ENCODE measurements around the gene ATP13A4. TPM values are rescaled to one million over a fixed set of nuclear protein-coding genes. Genes with fewer than 3 reads are reported as not detected.

The ATP13A4 gene
- total RNA-seq, 6 experiments from 2014 or later: 0.06 to 1.3 (median 0.61) TPM

GRCh38 chr3:193507566-193507965 lies 47.1 kb downstream of the ATP13A4 start:
- H3K9me3 ChIP-seq: no peaks in the 10 kb centered on the region
- intact Hi-C loops (cut with DNase I): no loop called here
- H3K27me3 ChIP-seq: no peaks in the 10 kb centered on the region
- no peaks in the 10 kb centered on the region for H3K4me1 ChIP-seq
- H3K27ac ChIP-seq: no peak overlapping the region
- ATAC-seq (no peak), DNase-seq (no peak)
- WGBS (ENCODE audit: insufficient coverage, low coverage, low lambda C conversion rate, missing lambda C conversion rate): 61% methylated on average over 3 of the region's 3 CpGs
- H3K36me3 ChIP-seq: no peaks in the 10 kb centered on the region
- TF ChIP-seq POLR2A (IDR thresholded peaks at IDR 0.05) (no peak), CTCF (IDR thresholded peaks at IDR 0.05) (no peak)
- no peak overlapping the region for H3K4me3 ChIP-seq

- TF ChIP-seq POLR2A (IDR thresholded peaks at IDR 0.05) (no peak), CTCF (IDR thresholded peaks at IDR 0.05) (no peak)
- DNase-seq (no peak), ATAC-seq (no peak)
- Histone ChIP-seq H3K9me3 (no peaks in the 10 kb centered on the region), H3K27ac (no peak overlapping the region), H3K4me3 (no peak overlapping the region), H3K36me3 (no peaks in the 10 kb centered on the region), H3K4me1 (no peaks in the 10 kb centered on the region), H3K27me3 (no peaks in the 10 kb centered on the region)
- intact Hi-C loops (cut with DNase I): no loop called here
- 78% methylated on average over 1 of the region's 1 CpG for WGBS (ENCODE audit: insufficient coverage, low coverage, low lambda C conversion rate, missing lambda C conversion rate)
These were observed 47.8 kb downstream of the ATP13A4 start for GRCh38 chr3:193506921-193507320.

GRCh38 chr3:193502871-193503270 lies 51.8 kb downstream of the ATP13A4 start:
- WGBS (ENCODE audit: insufficient coverage, low coverage, low lambda C conversion rate, missing lambda C conversion rate): 37% methylated on average over 4 of the region's 4 CpGs
- TF ChIP-seq POLR2A (IDR thresholded peaks at IDR 0.05): no peak
- TF ChIP-seq CTCF (IDR thresholded peaks at IDR 0.05): no peak
- no peaks in the 10 kb centered on the region for H3K27me3 ChIP-seq
- H3K36me3 ChIP-seq: no peaks in the 10 kb centered on the region
- H3K4me3 ChIP-seq: no peak overlapping the region
- no peaks in the 10 kb centered on the region for H3K9me3 ChIP-seq
- peaks cover 0 to 7% (median 3%) of the 10 kb centered on the region in 4 donors for H3K4me1 ChIP-seq
- DNase-seq (no peak), ATAC-seq (no peak)
- intact Hi-C loops (cut with DNase I): no loop called here
- no peak overlapping the region for H3K27ac ChIP-seq

GRCh38 chr3:193499801-193500485 lies 54.8 kb downstream of the ATP13A4 start:
- WGBS (ENCODE audit: insufficient coverage, low coverage, low lambda C conversion rate, missing lambda C conversion rate): 68% methylated on average over 7 of the region's 7 CpGs
- Histone ChIP-seq H3K27me3 (no peaks in the 10 kb centered on the region), H3K27ac (no peak overlapping the region), H3K36me3 (no peaks in the 10 kb centered on the region), H3K4me1 (peaks cover 0 to 7% (median 3%) of the 10 kb centered on the region in 4 donors), H3K9me3 (no peaks in the 10 kb centered on the region), H3K4me3 (no peak overlapping the region)
- no peak for TF ChIP-seq CTCF (IDR thresholded peaks at IDR 0.05)
- TF ChIP-seq POLR2A (IDR thresholded peaks at IDR 0.05): no peak
- no peak for ATAC-seq
- DNase-seq: no peak
- intact Hi-C loops (cut with DNase I): no loop called here

Measured in right lobe of liver (tissue), 6 donors.